ENCODE results near the gene ORAI1.
"Not testable (repeated sequence)": the region's sequence is repeated elsewhere in the genome, so short reads cannot be mapped to it uniquely, and the experiment has no call there.

ORAI1 gene

GRCh38 chr12:121626087-121626852 is at the start of gene ORAI1:
ORAI1 (plus strand) TSS chr12:121626530.
- peak; percentile 89 to 98 (median 92) for DNase-seq (ENCODE audit: low read depth in 3 of 3)

GRCh38 chr12:121576851-121577391 is 49.4 kb upstream of the ORAI1 start:
- DNase-seq (ENCODE audit: low read depth in 3 of 3), result no peak

GRCh38 chr12:121577443-121578180 is 48.7 kb upstream of the ORAI1 start:
- no peak for DNase-seq (ENCODE audit: low read depth in 3 of 3)

DNA sequence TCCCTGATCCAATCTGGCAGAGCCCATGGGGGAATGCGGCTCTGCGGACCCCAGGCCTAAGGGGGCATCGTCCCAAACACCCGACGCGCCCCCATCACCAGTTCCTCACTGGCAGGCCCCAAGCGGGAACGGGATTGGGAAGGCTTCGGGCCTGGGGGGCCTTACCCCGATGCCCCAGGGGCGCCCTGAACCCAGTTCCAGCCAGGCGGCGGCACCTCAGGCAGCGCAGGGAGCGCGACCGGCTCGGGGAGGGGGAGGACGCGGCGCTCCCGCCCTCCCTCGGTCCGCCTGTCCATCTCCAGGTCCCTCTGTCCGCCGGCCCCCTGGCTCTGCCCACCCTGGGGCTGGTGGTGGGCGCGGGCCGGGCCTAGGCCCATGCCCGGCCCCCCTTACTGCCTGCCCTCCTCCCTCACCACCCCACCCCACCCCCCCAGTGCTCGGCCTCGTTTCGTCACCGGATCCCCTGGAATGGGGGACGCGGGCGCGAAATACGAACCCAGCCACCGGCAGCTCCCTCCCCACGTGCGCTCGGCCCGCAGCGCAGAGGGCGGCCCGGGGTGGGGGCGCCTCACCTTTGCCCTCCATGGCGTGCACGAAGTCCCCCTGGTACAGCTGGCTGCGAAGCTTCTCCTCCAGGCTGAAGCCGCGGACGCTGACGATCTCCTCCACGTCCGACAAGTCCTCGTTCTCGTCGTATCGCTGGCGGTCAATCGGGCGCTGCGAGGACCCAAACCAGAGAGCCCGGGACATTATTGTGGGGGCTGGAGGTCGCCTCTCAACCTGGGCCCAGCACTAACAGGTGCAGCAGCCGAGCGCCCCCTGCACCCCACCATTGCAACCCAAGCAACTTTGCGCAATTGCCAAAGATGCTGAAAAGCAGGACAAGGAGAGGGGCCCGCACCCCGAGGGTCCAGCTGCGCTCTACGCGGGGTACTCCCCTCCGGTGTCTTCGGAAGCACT is 47.8 kb upstream of the ORAI1 start:
- no peak for DNase-seq (ENCODE audit: low read depth in 3 of 3)

DNA sequence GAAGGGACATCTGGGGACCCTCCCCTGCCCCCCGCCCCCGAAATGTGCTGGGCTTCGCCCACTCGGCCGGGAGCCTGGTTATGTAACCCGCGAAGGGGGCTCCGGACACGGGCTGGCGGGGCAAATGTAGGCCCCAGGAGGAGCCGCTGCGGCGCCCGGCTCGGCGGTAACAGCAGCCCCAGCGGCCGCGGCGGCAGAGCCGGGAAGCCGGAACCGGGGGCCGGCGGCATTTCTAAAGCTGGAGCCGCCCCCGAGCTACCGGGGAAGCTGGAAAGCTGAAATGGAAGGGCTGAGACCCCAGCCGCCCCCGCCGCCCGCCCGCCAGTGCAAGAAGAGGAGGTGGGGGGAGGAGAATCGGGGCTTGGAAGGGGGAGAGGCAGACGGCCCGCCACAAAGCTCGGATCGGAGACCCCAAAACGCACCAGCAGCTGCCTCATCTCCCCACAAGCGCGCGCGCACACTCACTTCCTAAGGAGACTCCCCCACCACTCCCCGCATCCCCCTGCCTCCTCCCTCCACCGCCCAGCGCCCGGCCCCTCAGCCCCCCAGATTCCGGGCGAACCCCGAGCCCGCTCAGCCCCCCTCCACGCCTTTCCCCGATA is 47.0 kb upstream of the ORAI1 start:
- DNase-seq (ENCODE audit: low read depth in 3 of 3), result peak in 1 of 3 donors; percentile 24

DNA sequence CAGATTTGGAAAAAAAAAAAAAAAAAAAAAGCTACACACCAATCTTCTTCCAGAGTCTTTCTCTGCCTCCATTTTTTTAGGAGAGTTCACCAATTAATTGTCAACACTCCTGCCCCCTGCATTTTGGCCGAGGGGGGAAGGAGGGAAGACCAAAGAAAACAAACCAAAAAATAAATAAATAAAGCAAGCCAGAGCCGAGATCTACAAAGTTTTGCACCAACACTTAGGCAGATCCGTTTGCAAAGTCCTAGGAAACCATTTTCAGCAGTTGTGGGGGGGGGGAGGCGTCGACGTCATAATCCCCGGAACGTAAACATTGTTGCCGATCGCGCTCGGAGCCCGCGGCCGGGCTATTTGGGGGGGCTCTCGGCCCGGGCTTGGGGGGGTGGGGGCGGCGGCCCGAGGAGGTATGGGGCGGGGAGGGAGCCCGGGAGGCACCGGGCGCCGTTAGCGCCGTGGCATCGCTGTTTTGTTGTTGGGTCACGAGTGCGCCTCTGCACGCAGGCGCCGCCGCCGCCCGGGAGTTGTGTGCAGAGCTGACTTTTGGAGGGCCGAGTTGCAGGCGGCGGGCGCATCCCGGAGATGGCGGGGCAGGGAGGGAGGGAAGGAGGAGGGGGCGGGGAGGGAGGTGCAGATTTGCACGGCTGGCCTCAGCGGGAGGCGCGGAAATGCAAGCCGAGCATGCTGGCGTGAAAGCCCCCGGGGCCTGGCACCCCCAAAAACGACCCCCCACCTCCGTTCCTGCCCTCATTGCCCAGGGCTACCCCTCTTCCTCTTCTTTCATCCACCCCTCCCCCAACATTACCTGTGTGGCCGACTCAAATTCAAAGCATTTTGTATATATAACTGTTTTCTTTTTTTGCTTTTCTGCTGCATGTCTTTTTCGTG is 46.1 kb upstream of the ORAI1 start:
- peak; percentile 37 to 65 (median 40) for DNase-seq (ENCODE audit: low read depth in 3 of 3)

GRCh38 chr12:121580959-121581685 is 45.2 kb upstream of the ORAI1 start, which contains the start of gene KDM2B:
KDM2B (minus strand) TSS chr12:121581023; CDS start chr12:121580911, 112 bp downstream.
- no peak for DNase-seq (ENCODE audit: low read depth in 3 of 3)

DNA sequence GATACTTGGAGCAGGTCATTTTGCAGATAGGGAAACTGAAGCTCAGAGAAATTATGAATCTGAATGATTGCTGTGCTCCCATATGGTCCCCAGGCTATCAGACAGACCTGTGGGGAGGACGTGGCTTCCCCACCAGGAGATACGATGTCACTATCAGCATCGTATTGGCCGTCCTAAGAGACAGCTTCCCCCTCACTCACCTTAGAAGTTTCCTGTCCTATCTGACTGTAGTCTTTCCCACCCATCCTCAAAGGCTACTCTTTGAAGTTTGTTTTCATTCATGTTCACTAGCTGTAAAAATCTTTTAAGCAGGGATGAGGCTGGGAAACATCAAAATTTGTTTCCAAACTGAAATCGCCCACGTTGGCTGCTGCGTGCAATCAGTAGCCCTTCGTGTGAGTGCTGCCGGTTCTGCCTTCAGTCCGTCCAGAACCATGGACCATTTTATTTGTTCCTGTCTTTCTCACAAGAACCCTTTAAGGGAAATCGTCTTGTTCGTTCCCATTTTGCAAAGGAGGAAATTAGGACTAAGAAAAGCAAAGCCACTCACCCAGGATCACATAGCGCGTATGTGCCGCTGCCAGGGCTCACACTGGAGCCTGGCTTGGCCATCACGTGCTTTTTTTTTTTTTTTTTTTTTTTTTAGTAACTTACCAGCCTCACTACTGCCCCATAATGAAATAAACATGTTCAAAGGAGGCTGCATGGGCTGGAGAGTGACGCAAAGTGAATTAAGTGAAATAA is 44.5 kb upstream of the ORAI1 start:
- no peak for DNase-seq (ENCODE audit: low read depth in 3 of 3)

DNA sequence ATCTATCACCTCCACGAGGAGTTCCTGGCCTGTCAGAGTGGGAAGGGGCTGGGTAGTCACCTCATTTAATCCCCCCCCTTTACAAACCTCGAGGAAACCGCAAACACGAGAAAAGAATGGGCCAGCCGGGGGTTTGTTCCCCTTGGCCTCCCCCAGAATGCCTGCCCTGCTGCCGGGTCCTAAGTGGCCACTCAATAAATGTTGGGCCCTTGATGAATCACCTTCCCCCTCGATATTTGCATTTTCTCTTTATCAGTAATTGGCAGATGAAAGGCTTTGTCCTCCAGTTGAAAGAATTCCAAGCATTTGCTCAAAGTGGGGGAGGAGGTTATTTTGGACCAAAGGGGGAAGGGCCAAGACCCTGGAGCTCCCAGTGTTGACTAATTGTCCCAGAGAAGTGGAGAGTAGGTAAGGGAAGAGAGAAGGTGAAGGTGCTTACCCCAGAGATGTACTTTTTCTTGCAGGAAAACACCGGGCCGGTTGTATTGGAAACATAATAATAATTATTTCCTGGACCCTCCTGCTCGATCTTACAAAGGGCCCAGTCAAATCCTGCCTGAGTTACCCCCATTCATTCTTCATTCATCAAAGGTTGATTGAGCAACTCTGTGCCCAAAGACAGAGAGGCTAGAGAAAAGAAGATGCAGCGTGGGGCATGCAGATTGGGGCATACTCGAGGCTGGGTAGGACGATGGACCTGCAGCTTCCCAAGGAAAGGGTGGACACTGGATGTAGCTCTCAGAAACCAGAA is 43.6 kb upstream of the ORAI1 start:
- DNase-seq (ENCODE audit: low read depth in 3 of 3), result no peak

GRCh38 chr12:121583334-121583661 is 43.0 kb upstream of the ORAI1 start:
- not testable (repeated sequence) for DNase-seq (ENCODE audit: low read depth in 3 of 3)

DNA sequence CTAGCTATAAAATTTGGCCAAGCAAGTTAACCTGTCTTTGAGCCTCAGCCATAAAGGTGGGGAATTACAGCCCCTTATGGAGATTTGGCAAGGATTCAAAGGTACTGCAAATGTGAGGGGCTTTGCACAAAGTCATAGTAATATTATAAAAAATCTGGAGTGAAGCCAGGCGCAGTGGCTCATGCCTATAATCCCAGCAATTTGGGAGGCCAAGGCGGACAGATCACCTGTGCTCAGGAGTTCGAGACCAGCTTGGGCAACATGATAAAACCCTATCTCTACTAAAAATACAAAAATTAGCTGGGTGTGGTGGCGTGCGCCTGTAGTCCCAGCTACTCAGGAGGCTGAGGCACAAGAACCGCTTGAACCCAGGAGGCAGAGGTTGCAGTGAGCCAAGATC is 41.4 kb upstream of the ORAI1 start:
- DNase-seq (ENCODE audit: low read depth in 3 of 3), result not testable (repeated sequence)

GRCh38 chr12:121590476-121591143 is 35.7 kb upstream of the ORAI1 start:
- peak in 2 of 3 donors; percentile 44 to 48 for DNase-seq (ENCODE audit: low read depth in 3 of 3)

DNA sequence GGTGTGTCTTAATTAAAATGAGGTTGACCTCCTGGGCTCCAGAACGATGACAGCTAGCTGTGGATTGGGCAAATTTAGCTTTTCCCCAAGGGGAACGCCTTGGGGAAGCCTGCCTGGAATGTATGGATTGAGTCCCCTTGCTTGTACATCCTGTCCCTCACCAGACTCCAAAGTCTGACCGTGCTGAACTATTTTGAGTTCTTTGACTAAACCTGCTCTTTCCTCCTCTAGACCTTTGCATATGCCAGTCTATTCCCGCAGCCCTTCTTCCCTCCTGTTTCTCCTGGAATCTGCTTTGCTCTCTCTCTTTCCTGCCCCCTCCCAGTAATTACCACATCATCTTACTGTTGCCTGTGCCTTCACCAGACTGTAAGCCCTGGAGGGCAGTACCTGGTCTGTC is 34.0 kb upstream of the ORAI1 start:
- DNase-seq (ENCODE audit: low read depth in 3 of 3), result no peak

DNA sequence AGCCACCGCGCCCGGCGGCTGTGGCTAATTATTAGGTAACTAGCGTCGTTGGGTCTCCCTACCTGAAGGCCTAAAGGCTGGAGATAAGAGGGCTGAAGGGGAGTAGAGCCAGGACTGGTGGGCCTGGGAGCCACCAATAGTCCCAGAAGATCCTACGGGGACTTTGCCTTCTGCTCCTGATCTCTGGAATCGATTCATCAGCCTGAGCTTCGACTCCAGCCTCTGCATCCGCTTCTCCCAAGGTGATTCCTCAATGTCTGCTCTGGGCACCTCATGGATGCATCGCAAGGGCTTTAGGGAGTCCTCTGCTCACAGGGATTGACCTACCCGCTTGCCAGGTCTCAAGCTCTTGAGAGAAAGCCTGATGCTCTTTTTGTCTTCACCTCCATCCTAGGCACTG is 30.8 kb upstream of the ORAI1 start:
- no peak for DNase-seq (ENCODE audit: low read depth in 3 of 3)

DNA sequence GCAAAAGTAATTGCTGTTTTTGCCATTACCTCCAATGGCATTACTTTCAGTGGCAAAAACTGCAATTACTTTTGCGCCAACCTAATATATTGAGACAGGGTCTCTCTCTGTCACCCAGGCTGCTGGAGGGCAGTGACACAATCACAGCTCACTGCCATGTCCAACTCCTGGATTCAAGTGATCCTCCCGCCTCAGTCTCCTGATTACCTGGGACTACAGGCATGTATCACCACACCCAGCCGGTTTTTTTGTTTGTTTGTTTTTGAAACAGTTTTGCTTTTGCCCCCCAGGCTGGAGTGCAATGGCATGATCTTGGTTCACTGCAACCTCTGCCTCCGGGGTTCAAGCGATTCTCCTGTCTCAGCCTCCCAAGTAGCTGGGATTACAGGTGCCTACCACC is 29.8 kb upstream of the ORAI1 start:
- DNase-seq (ENCODE audit: low read depth in 3 of 3), result no peak

GRCh38 chr12:121600702-121601336 is 25.5 kb upstream of the ORAI1 start:
- no peak for DNase-seq (ENCODE audit: low read depth in 3 of 3)

GRCh38 chr12:121602766-121603165 is 23.6 kb upstream of the ORAI1 start:
- DNase-seq (ENCODE audit: low read depth in 3 of 3), result no peak
